GM19395 (cell line): ENCODE measurements around the gene SMARCD1.
"Not testable (repeated sequence)": the region's sequence is repeated elsewhere in the genome, so short reads cannot be mapped to it uniquely, and the experiment has no call there.

ENCODE experiments used
- ATAC-seq: cut with Tn5 transposase; IDR thresholded peaks from one replicate; pipeline ENCODE4 v1.9.1; 2021; ENCODE audit warnings: mild to moderate bottlenecking, moderate library complexity; ENCODE audit not compliant: unreplicated experiment

Gene SMARCD1

GRCh38 chr12:50123203-50123602 lies 38.1 kb downstream of the SMARCD1 start:
- no peak for ATAC-seq

DNA sequence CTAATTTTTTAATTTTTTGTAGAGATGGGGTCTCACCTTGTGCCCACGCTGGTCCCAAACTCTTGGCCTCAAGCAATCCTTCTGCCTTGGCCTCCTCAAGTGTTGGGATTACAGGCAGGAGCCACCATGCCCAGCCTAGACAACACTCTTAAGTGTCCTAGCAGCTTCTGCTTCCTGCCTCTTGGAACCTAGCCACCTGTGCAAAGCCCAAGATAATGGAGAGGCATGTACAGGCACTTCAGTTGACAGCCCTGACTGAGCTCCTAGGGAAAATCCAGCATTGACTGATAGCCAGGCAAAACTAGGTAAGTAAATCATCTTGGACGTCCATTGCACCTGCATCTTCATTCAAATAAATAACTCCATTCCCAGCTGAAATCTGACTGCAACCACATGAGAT lies 42.4 kb downstream of the SMARCD1 start:
- no peak for ATAC-seq

GRCh38 chr12:50129290-50129689 lies 44.1 kb downstream of the SMARCD1 start:
- no peak for ATAC-seq

GRCh38 chr12:50132505-50133135 lies 47.5 kb downstream of the SMARCD1 start:
- ATAC-seq, result no peak

DNA sequence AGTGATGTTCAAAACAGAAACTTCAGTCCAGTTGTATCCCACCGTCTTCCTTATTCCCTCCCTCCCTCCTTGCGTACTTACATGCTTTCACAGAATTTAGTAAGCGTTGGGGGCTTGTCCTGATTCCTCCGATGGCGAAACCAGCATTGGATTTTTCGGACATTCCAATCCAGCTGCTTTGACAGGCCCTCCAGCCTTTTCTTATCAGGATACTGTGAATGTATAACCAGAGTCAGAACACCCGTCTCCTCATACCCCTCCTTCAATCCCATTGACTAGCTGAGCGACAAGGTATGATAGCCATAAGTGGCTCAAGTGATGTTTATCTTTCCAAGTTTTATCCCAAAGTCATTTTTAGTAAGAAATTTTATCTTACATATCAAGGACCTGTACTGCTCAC lies 57.9 kb downstream of the SMARCD1 start:
- ATAC-seq, result no peak

- no peak for ATAC-seq
These were observed 60.3 kb downstream of the SMARCD1 start for GRCh38 chr12:50145439-50145838.

DNA sequence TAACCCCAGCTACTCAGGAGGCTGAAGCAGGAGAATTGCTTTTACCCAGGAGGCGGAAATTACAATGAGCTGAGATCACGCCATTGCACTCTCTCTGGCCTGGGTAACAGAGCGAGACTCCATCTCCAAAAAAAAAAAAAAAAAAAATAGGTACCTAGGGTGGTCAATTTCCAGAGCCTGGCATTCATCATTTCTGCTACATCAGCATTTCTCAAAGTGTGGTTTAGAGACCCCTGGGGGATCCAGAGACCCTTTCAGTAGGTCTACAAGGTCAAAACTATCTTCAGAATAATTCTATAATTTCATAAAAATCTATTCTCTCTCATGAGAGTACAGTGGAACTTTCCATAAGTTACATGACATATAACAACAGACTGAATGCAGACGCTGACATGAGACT lies 62.1 kb downstream of the SMARCD1 start:
- no peak for ATAC-seq

GRCh38 chr12:50148011-50148410 lies 62.9 kb downstream of the SMARCD1 start:
- ATAC-seq, result not testable (repeated sequence)

- no peak for ATAC-seq
These were observed 64.2 kb downstream of the SMARCD1 start for GRCh38 chr12:50149311-50149710.
